NCI-H2227 (cell line): ENCODE data around the gene KCNQ5.
A peak's percentile ranks its signal among the peaks of the same experiment; 100 is the strongest.

Experiments
- DNase-seq: peaks from one replicate; lab custom pipeline; 2025; ENCODE audit not compliant: unreplicated experiment; lab: John Stamatoyannopoulos, UW

KCNQ5 gene

GRCh38 chr6:72675396-72675795 is 53.5 kb downstream of the KCNQ5 start:
- no peak for DNase-seq

- DNase-seq, result no peak
Measured at GRCh38 chr6:72676995-72677394, 55.1 kb downstream of the KCNQ5 start.

- no peak for DNase-seq
Measured at GRCh38 chr6:72677740-72678139, 55.9 kb downstream of the KCNQ5 start.

- no peak for DNase-seq
Measured at GRCh38 chr6:72683797-72684196, 61.9 kb downstream of the KCNQ5 start.

- DNase-seq, result no peak
Measured at GRCh38 chr6:72689107-72689954, 67.5 kb downstream of the KCNQ5 start.

- DNase-seq, result peak; percentile 65
Measured at GRCh38 chr6:72691249-72691648, 69.4 kb downstream of the KCNQ5 start.

- no peak for DNase-seq
Measured at GRCh38 chr6:72696055-72696454, 74.2 kb downstream of the KCNQ5 start.

GRCh38 chr6:72699159-72699558 is 77.3 kb downstream of the KCNQ5 start:
- DNase-seq, result no peak

GRCh38 chr6:72702421-72702820 is 80.6 kb downstream of the KCNQ5 start:
- DNase-seq, result no peak

GRCh38 chr6:72703093-72703492 is 81.2 kb downstream of the KCNQ5 start:
- no peak for DNase-seq

GRCh38 chr6:72704979-72705378 is 83.1 kb downstream of the KCNQ5 start:
- no peak for DNase-seq

- DNase-seq, result no peak
Measured at GRCh38 chr6:72709431-72709830, 87.6 kb downstream of the KCNQ5 start.

GRCh38 chr6:72711731-72712130 is 89.9 kb downstream of the KCNQ5 start:
- DNase-seq, result no peak

- DNase-seq, result no peak
Measured at GRCh38 chr6:72712910-72713309, 91.0 kb downstream of the KCNQ5 start.

GRCh38 chr6:72715119-72715518 is 93.3 kb downstream of the KCNQ5 start:
- no peak for DNase-seq

- DNase-seq, result no peak
Measured at GRCh38 chr6:72716916-72717315, 95.1 kb downstream of the KCNQ5 start.

- DNase-seq, result no peak
Measured at GRCh38 chr6:72720464-72720863, 98.6 kb downstream of the KCNQ5 start.

- DNase-seq, result no peak
Measured at GRCh38 chr6:72721346-72721745, 99.5 kb downstream of the KCNQ5 start.

GRCh38 chr6:72724545-72724944 is 102.7 kb downstream of the KCNQ5 start:
- DNase-seq, result no peak

GRCh38 chr6:72728706-72729343 is 107.0 kb downstream of the KCNQ5 start:
- DNase-seq, result no peak

GRCh38 chr6:72733045-72733444 is 111.2 kb downstream of the KCNQ5 start:
- DNase-seq, result no peak

- no peak for DNase-seq
Measured at GRCh38 chr6:72738091-72738490, 116.2 kb downstream of the KCNQ5 start.

- DNase-seq, result no peak
Measured at GRCh38 chr6:72739368-72739779, 117.5 kb downstream of the KCNQ5 start.
